ENCODE data around the gene SEMA3A. TPM values are rescaled to one million over a fixed set of nuclear protein-coding genes. Genes with fewer than 3 reads are reported as not detected.

Gene SEMA3A
- total RNA-seq, 1 experiment from 2014 or later = 32.2 TPM

DNA sequence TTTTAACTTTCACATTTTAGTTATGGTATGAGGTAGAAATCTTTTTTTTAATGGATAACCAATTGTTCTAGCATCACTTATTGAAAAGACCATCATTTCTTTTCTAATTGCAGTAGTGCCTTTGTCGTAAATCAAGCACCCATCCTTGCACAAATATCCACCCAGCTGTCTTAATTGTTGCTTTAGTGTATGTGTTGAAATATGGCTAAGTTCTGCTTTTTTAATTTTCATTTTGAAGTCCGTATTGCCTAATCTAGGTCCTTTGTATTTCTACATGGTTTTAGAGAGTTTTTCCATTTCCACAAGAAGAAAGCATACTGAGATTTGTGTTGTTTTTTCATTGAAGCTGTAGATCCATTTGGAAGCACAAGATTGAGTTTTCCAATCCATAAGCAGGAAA, 286.1 kb downstream of the SEMA3A start:
- no peaks in the 10 kb centered on the region for H3K4me1 Mint-ChIP-seq
- TF ChIP-seq ZNF532 (CRISPR knock-in tag; IDR thresholded peaks at IDR 0.05; ENCODE audit: borderline replicate concordance) (no peak), ZNF121 (CRISPR knock-in tag; IDR thresholded peaks at IDR 0.05) (no peak), NFATC4 (CRISPR knock-in tag; IDR thresholded peaks at IDR 0.05) (no peak), PREB (CRISPR knock-in tag; IDR thresholded peaks at IDR 0.05; ENCODE audit: borderline replicate concordance) (no peak), ZNF423 (CRISPR knock-in tag; IDR thresholded peaks at IDR 0.05) (no peak), ZNF138 (CRISPR knock-in tag; conservative IDR thresholded peaks at IDR 0.05) (no peak), TEAD4 (CRISPR knock-in tag; IDR thresholded peaks at IDR 0.05) (no peak)
- TF ChIP-seq, protein P1, sequence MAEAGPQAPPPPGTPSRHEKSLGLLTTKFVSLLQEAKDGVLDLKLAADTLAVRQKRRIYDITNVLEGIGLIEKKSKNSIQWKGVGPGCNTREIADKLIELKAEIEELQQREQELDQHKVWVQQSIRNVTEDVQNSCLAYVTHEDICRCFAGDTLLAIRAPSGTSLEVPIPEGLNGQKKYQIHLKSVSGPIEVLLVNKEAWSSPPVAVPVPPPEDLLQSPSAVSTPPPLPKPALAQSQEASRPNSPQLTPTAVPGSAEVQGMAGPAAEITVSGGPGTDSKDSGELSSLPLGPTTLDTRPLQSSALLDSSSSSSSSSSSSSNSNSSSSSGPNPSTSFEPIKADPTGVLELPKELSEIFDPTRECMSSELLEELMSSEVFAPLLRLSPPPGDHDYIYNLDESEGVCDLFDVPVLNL (CRISPR knock-in tag; IDR thresholded peaks at IDR 0.05; ENCODE audit: borderline replicate concordance, low read depth) = no peak
- POLR2A ChIA-PET = no interaction called here
- H3K36me3 Mint-ChIP-seq = no peaks in the 10 kb centered on the region
- H3K4me3 Mint-ChIP-seq = no peak overlapping the region
- peaks cover 6% of the 10 kb centered on the region for H3K9me3 Mint-ChIP-seq
- H3K27me3 Mint-ChIP-seq (ENCODE audit: low read depth) = no peaks in the 10 kb centered on the region
- DNase-seq (ENCODE audit: low spot score) (no peak), ATAC-seq (no peak)
- CTCF ChIA-PET = no interaction called here
- no peak overlapping the region for H3K27ac Mint-ChIP-seq
